Inferior parietal cortex (tissue), 1 donor: ENCODE measurements around the gene TSPAN1.
A peak's percentile ranks its signal among the peaks of the same experiment; 100 is the strongest.

ENCODE experiments used
- DNase-seq: peaks from one replicate; pipeline ENCODE4 v3.0.0-alpha.2; 2016; ENCODE audit errors: extremely low spot score

TSPAN1 gene

GRCh38 chr1:46187106-46187869 is 12.4 kb downstream of the TSPAN1 start:
- no peak for DNase-seq

GRCh38 chr1:46188295-46189030 is 13.6 kb downstream of the TSPAN1 start:
- DNase-seq = no peak

- no peak for DNase-seq
Measured at GRCh38 chr1:46190539-46190938, 15.7 kb downstream of the TSPAN1 start.

GRCh38 chr1:46191033-46191701 is 16.3 kb downstream of the TSPAN1 start:
- no peak for DNase-seq

- no peak for DNase-seq
Measured at GRCh38 chr1:46192171-46192570, 17.3 kb downstream of the TSPAN1 start.

- DNase-seq = no peak
Measured at GRCh38 chr1:46193285-46193684, 18.4 kb downstream of the TSPAN1 start.

GRCh38 chr1:46193984-46194570 is 19.2 kb downstream of the TSPAN1 start:
- no peak for DNase-seq

- no peak for DNase-seq
Measured at GRCh38 chr1:46194641-46195193, 19.8 kb downstream of the TSPAN1 start.

GRCh38 chr1:46196609-46197008 is 21.7 kb downstream of the TSPAN1 start:
- DNase-seq = no peak

- DNase-seq = no peak
Measured at GRCh38 chr1:46197560-46197963, 22.7 kb downstream of the TSPAN1 start.

- peak; percentile 55 for DNase-seq
Measured at GRCh38 chr1:46197964-46198811, 23.3 kb downstream of the TSPAN1 start, which contains the start of gene POMGNT1. POMGNT1 (minus strand) TSS chr1:46198434; CDS start chr1:46197821, 613 bp downstream.

GRCh38 chr1:46199233-46199749 is 24.4 kb downstream of the TSPAN1 start:
- DNase-seq = no peak

GRCh38 chr1:46203738-46204405 is 29.0 kb downstream of the TSPAN1 start:
- DNase-seq = no peak

- no peak for DNase-seq
Measured at GRCh38 chr1:46204406-46204742, 29.5 kb downstream of the TSPAN1 start.

GRCh38 chr1:46205141-46205540 is 30.3 kb downstream of the TSPAN1 start:
- no peak for DNase-seq

GRCh38 chr1:46205791-46206190 is 30.9 kb downstream of the TSPAN1 start:
- DNase-seq = no peak

GRCh38 chr1:46206399-46206798 is 31.5 kb downstream of the TSPAN1 start:
- no peak for DNase-seq

- no peak for DNase-seq
Measured at GRCh38 chr1:46210561-46210960, 35.7 kb downstream of the TSPAN1 start.

- DNase-seq = no peak
Measured at GRCh38 chr1:46211051-46211450, 36.2 kb downstream of the TSPAN1 start.

GRCh38 chr1:46215504-46215903 is 40.6 kb downstream of the TSPAN1 start:
- DNase-seq = no peak
